IMR-90 (cell line): ENCODE data around the gene GBF1. TPM values are rescaled to one million over a fixed set of nuclear protein-coding genes. Genes with fewer than 3 reads are reported as not detected.
A peak's percentile ranks its signal among the peaks of the same experiment; 100 is the strongest.

Source experiments
- ATAC-seq: fragments of 200-7000 bp; cut with Tn5 transposase; 2 replicates; pipeline ENCODE4 v1.9.1; 2020; ENCODE audit warnings: low read depth, mild to moderate bottlenecking, moderate library complexity
- BruUV-seq: library from RNA; stranded (reverse); fragments of 400-500 nt; replicated peaks from 2 replicates; lab custom pipeline; 2021; lab: Mats Ljungman, UMichigan
- CTCF ChIA-PET: fragments of 300-600 bp; formaldehyde crosslinking; extraction: SDS; loops from one replicate; lab custom pipeline; 2021; ENCODE audit warnings: antibody characterized with exemption; lab: Yijun Ruan, JAX
- POLR2A ChIA-PET: fragments of 300-600 bp; sonication (Branson Sonifier 250); formaldehyde crosslinking; loops from one replicate; lab custom pipeline; 2022; ENCODE audit warnings: antibody characterized with exemption; ENCODE audit not compliant: unreplicated experiment; lab: Charles Lee
- DNase-seq: peaks from one replicate; pipeline ENCODE4 v3.0.0; 2013
- H2AFZ ChIP-seq: replicated peaks from 2 replicates; pipeline ENCODE3; 2013; ENCODE audit warnings: low read length, mild to moderate bottlenecking; ENCODE audit not compliant: poor library complexity
- H2AK5ac ChIP-seq: 2 replicates; pipeline ENCODE4 v1.6.1; 2013; ENCODE audit warnings: low read depth, low read length, inconsistent platforms
- H2AK9ac ChIP-seq: replicated peaks from 2 replicates; pipeline ENCODE3; 2013; ENCODE audit warnings: mild to moderate bottlenecking, low read depth, low read length, moderate library complexity; ENCODE audit not compliant: poor library complexity
- H2BK120ac ChIP-seq: 2 replicates; pipeline ENCODE4 v1.6.1; 2013; ENCODE audit warnings: low read depth, low read length, inconsistent platforms
- H2BK15ac ChIP-seq: 3 replicates; pipeline ENCODE4 v1.6.1; 2013; ENCODE audit warnings: low read depth, low read length, inconsistent platforms
- H2BK20ac ChIP-seq: 2 replicates; pipeline ENCODE4 v1.6.1; 2013; ENCODE audit warnings: low read depth, mild to moderate bottlenecking, inconsistent platforms, low read length, moderate library complexity
- H2BK5ac ChIP-seq: 2 replicates; pipeline ENCODE4 v1.6.1; 2013; ENCODE audit warnings: mild to moderate bottlenecking, low read depth, low read length, inconsistent platforms; ENCODE audit not compliant: poor library complexity, severe bottlenecking
- H3K14ac ChIP-seq: replicated peaks from 2 replicates; pipeline ENCODE4 v1.6.1; 2013; ENCODE audit warnings: low read depth, low read length, inconsistent platforms
- H3K18ac ChIP-seq: 2 replicates; pipeline ENCODE4 v1.6.1; 2013; ENCODE audit warnings: low read depth, low read length, control low read depth
- H3K23ac ChIP-seq: 2 replicates; pipeline ENCODE4 v1.6.1; 2013; ENCODE audit warnings: low read depth, low read length, inconsistent platforms
- H3K27ac ChIP-seq: 2 replicates; pipeline ENCODE4 v1.5.1; 2013; ENCODE audit warnings: mild to moderate bottlenecking, control low read depth, low read length; ENCODE audit not compliant: insufficient read depth
- H3K27me3 ChIP-seq: 2 replicates; pipeline ENCODE4 v1.6.1; 2013; ENCODE audit warnings: low read length; ENCODE audit not compliant: control insufficient read depth, insufficient read depth
- H3K36me3 ChIP-seq: 2 replicates; pipeline ENCODE4 v1.6.1; 2013; ENCODE audit warnings: low read length, mixed read lengths; ENCODE audit not compliant: control insufficient read depth, insufficient read depth
- H3K4ac ChIP-seq: 2 replicates; pipeline ENCODE4 v1.6.1; 2013; ENCODE audit warnings: low read depth, low read length, inconsistent platforms
- H3K4me1 ChIP-seq: 2 replicates; pipeline ENCODE4 v1.6.1; 2013; ENCODE audit warnings: low read length, mixed read lengths; ENCODE audit not compliant: control insufficient read depth, insufficient read depth
- H3K4me2 ChIP-seq: 2 replicates; pipeline ENCODE4 v1.6.1; 2013; ENCODE audit warnings: low read depth, mild to moderate bottlenecking, control low read depth, low read length, moderate library complexity
- H3K4me3 ChIP-seq: 2 replicates; pipeline ENCODE4 v1.5.1; 2013; ENCODE audit warnings: low read depth, mild to moderate bottlenecking, control low read depth, low read length, moderate library complexity; ENCODE audit not compliant: insufficient read depth
- H3K56ac ChIP-seq: 2 replicates; pipeline ENCODE4 v1.6.1; 2013; ENCODE audit warnings: low read length, inconsistent platforms; ENCODE audit not compliant: insufficient read depth; ENCODE audit errors: extremely low read depth
- H3K79me1 ChIP-seq, 2 experiments: 2 replicates each; pipeline ENCODE4 v1.6.1; 2013; ENCODE audit warnings: low read length in 2 of 2, inconsistent platforms in 1 of 2, low read depth in 1 of 2
- H3K9ac ChIP-seq: 2 replicates; pipeline ENCODE4 v1.6.1; 2013; ENCODE audit warnings: low read depth, low read length, control low read depth
- H3K9me1 ChIP-seq: 2 replicates; pipeline ENCODE4 v1.6.1; 2013; ENCODE audit warnings: low read length, inconsistent platforms; ENCODE audit not compliant: insufficient read depth
- H3K9me3 ChIP-seq: 2 replicates; pipeline ENCODE4 v1.6.1; 2013; ENCODE audit warnings: low read length; ENCODE audit not compliant: control insufficient read depth, insufficient read depth
- H4K20me1 ChIP-seq: 2 replicates; pipeline ENCODE4 v1.6.1; 2013; ENCODE audit warnings: low read length, inconsistent platforms; ENCODE audit not compliant: insufficient read depth
- H4K5ac ChIP-seq: 2 replicates; pipeline ENCODE4 v1.6.1; 2013; ENCODE audit warnings: mild to moderate bottlenecking, low read depth, low read length, control low read depth
- H4K8ac ChIP-seq, 2 experiments: 2 replicates each; pipeline ENCODE4 v1.6.1; 2013; ENCODE audit warnings: low read depth in 2 of 2, low read length in 2 of 2, control low read depth in 1 of 2, inconsistent platforms in 1 of 2
- H4K91ac ChIP-seq: 2 replicates; pipeline ENCODE4 v1.6.1; 2013; ENCODE audit warnings: low read depth, low read length, inconsistent platforms; ENCODE audit not compliant: insufficient read depth
- CEBPB ChIP-seq: IDR thresholded peaks from 2 replicates; pipeline ENCODE4 v1.6.1; 2012; ENCODE audit warnings: low read depth, low read length, improper control_type of control experiment
- CHD1 ChIP-seq: IDR thresholded peaks from 2 replicates; pipeline ENCODE4 v1.6.1; 2012; ENCODE audit warnings: low read depth, low read length, improper control_type of control experiment
- FOS ChIP-seq: fragments of 150-350 bp; IDR thresholded peaks from 2 replicates; pipeline ENCODE4 v1.6.1; 2016; ENCODE audit warnings: low read depth, low read length
- MAFK ChIP-seq: IDR thresholded peaks from 2 replicates; pipeline ENCODE4 v1.6.1; 2012; ENCODE audit warnings: low read depth, low read length, improper control_type of control experiment
- MAZ ChIP-seq: IDR thresholded peaks from 2 replicates; pipeline ENCODE4 v1.6.1; 2012; ENCODE audit warnings: low read depth, mild to moderate bottlenecking, low read length, improper control_type of control experiment, moderate library complexity, borderline replicate concordance
- MXI1 ChIP-seq: IDR thresholded peaks from 2 replicates; pipeline ENCODE4 v1.6.1; 2012; ENCODE audit warnings: low read depth, mild to moderate bottlenecking, low read length, moderate library complexity, borderline replicate concordance
- NFE2L2 ChIP-seq: fragments of 150-350 bp; IDR thresholded peaks from 2 replicates; pipeline ENCODE4 v1.6.1; 2016; ENCODE audit warnings: low read depth, mild to moderate bottlenecking, low read length
- POLR2A ChIP-seq: IDR thresholded peaks from 2 replicates; pipeline ENCODE4 v1.6.1; 2012; ENCODE audit warnings: mild to moderate bottlenecking, low read depth, low read length
- RAD21 ChIP-seq: IDR thresholded peaks from 2 replicates; pipeline ENCODE4 v1.6.1; 2012; ENCODE audit warnings: low read length, improper control_type of control experiment
- RCOR1 ChIP-seq: IDR thresholded peaks from 2 replicates; pipeline ENCODE4 v1.6.1; 2012; ENCODE audit warnings: mild to moderate bottlenecking, low read length, improper control_type of control experiment; ENCODE audit not compliant: insufficient replicate concordance
- RFX5 ChIP-seq: IDR thresholded peaks from 2 replicates; pipeline ENCODE4 v1.8.0; 2012; ENCODE audit warnings: low read depth, mild to moderate bottlenecking, low read length, moderate library complexity
- SMC3 ChIP-seq: fragments of 150-350 bp; IDR thresholded peaks from 2 replicates; pipeline ENCODE4 v1.6.1; 2016; ENCODE audit warnings: low read depth, mild to moderate bottlenecking, antibody characterized with exemption, low read length, moderate library complexity
- WGBS, 2 experiments: methylation state at CpG; one replicate each; pipeline versions ENCODE4 v1.1.5 to v1.1.7; 2013; ENCODE audit warnings: missing lambda C conversion rate in 2 of 2; ENCODE audit not compliant: insufficient read length in 1 of 2; ENCODE audit errors: extremely low coverage in 2 of 2; 5-methylcytosine and 5-hydroxymethylcytosine counted together
- dilution Hi-C: fragments of 300-500 bp; cut with HindIII; formaldehyde crosslinking; loops from one replicate; pipeline ENCODE4 v1.14.3; 2018; ENCODE audit warnings: low sequenced_read_pairs; ENCODE audit not compliant: unreplicated experiment
- in situ Hi-C: fragments of 300-500 bp; cut with MboI; formaldehyde crosslinking; loops from 3 replicates; pipeline ENCODE4 v1.14.3; 2019; ENCODE audit warnings: low sequenced_read_pairs, inconsistent platforms, mixed read lengths
- intact Hi-C: fragments of 100-400 bp; cut with micrococcal nuclease; formaldehyde crosslinking; loops from 2 replicates; pipeline ENCODE4 v1.10.0; 2022
- polyA plus RNA-seq, 3 experiments: library from polyadenylated mRNA; depleted of rRNA; stranded (reverse); fragments of >200 nt; gene quantifications; 2 replicates each; pipeline ENCODE4 v1.2.3, GENCODE V29; 2012; ENCODE audit warnings: low replicate concordance in 1 of 3
- total RNA-seq: library from RNA; depleted of rRNA; stranded (reverse); fragments of >200 nt; gene quantifications from 2 replicates; pipeline ENCODE4 v1.2.3, GENCODE V29; 2012
- TF ChIP-seq, protein P1 (sequence below): fragments of 150-350 bp; IDR thresholded peaks from 2 replicates; pipeline ENCODE4 v1.6.1; 2016; ENCODE audit warnings: low read depth, mild to moderate bottlenecking, low read length, moderate library complexity, borderline replicate concordance
- TF ChIP-seq, protein P2 (sequence below): fragments of 150-350 bp; IDR thresholded peaks from 2 replicates; pipeline ENCODE4 v1.6.1; 2017; ENCODE audit warnings: mild to moderate bottlenecking, antibody characterized with exemption, low read length, low read depth

Gene GBF1
- total and polyA plus RNA-seq, 2 of the 4 experiments (the other 2 are of a cell fraction): 38.7 to 40.1 TPM

DNA sequence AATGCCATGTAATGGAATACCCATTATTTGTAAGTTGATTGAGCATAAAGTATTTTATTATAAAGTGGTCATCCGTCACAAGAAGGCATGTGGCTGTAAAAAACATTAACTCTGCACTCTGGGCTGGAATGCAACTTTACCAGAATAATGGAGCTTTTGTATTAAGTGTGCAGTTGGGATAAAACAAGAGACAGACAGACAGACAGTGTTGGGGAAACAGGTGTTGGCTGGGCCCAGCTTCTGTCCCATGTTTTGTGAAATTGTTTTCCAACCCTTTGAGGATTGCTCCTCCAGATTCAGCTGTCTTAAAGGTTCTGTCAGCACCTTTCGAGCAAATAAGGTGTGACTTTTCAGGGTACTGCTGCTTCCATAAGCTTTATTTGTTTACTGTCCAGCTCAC lies 82.3 kb downstream of the GBF1 start:
- no peak overlapping the region for H3K4ac ChIP-seq
- ATAC-seq (no peak), DNase-seq (no peak)
- H3K9me3 ChIP-seq: no peaks in the 10 kb centered on the region
- H3K27me3 ChIP-seq: no peaks in the 10 kb centered on the region
- WGBS, 2 experiments: 100% methylated on average over 1 of the region's 2 CpGs; no CpG with 5 or more reads in 1 of the 2 experiments
- H3K9me1 ChIP-seq: peaks cover 25% of the 10 kb centered on the region
- no peak overlapping the region for H2AK9ac ChIP-seq
- H3K4me3 ChIP-seq: no peak overlapping the region
- in situ Hi-C loops: no loop called here
- no peak for TF ChIP-seq RFX5
- no peak for TF ChIP-seq FOS
- no peak for TF ChIP-seq CEBPB
- TF ChIP-seq, protein P1, sequence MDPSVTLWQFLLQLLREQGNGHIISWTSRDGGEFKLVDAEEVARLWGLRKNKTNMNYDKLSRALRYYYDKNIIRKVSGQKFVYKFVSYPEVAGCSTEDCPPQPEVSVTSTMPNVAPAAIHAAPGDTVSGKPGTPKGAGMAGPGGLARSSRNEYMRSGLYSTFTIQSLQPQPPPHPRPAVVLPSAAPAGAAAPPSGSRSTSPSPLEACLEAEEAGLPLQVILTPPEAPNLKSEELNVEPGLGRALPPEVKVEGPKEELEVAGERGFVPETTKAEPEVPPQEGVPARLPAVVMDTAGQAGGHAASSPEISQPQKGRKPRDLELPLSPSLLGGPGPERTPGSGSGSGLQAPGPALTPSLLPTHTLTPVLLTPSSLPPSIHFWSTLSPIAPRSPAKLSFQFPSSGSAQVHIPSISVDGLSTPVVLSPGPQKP: no peak
- no peak for TF ChIP-seq SMC3
- no peak for TF ChIP-seq MXI1
- no peak for TF ChIP-seq NFE2L2
- TF ChIP-seq, protein P2, sequence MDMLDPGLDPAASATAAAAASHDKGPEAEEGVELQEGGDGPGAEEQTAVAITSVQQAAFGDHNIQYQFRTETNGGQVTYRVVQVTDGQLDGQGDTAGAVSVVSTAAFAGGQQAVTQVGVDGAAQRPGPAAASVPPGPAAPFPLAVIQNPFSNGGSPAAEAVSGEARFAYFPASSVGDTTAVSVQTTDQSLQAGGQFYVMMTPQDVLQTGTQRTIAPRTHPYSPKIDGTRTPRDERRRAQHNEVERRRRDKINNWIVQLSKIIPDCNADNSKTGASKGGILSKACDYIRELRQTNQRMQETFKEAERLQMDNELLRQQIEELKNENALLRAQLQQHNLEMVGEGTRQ: no peak
- TF ChIP-seq CHD1: no peak
- TF ChIP-seq RAD21: no peak
- no peak for TF ChIP-seq POLR2A
- TF ChIP-seq RCOR1: no peak
- no peak for TF ChIP-seq MAZ
- no peak for TF ChIP-seq MAFK
- no peak overlapping the region for H4K8ac ChIP-seq
- BruUV-seq: no TSS peak
- peaks cover 2% of the 10 kb centered on the region for H3K36me3 ChIP-seq
- no peak overlapping the region for H2BK5ac ChIP-seq
- dilution Hi-C loops: no loop called here
- no peak overlapping the region for H4K91ac ChIP-seq
- H3K23ac ChIP-seq: peak overlapping the region; percentile 42; the same call in 1 of the 2 replicates
- peaks cover 62% of the 10 kb centered on the region for H4K20me1 ChIP-seq
- H2BK120ac ChIP-seq: no peak overlapping the region
- H3K4me1 ChIP-seq: peaks cover 14% of the 10 kb centered on the region
- intact Hi-C loops: no loop called here
- H3K4me2 ChIP-seq: no peak overlapping the region
- H3K9ac ChIP-seq: no peak overlapping the region
- H4K5ac ChIP-seq: no peak overlapping the region
- H3K79me1 ChIP-seq: peaks cover 52 to 84% of the 10 kb centered on the region in 2 experiments
- no peak overlapping the region for H3K27ac ChIP-seq
- no peak overlapping the region for H3K14ac ChIP-seq
- POLR2A ChIA-PET: no interaction called here
- CTCF ChIA-PET: interaction anchor here (1.1 kb wide), 1 partner anchor 19 kb away, joined by 3 read pairs; no protein-coding TSS in a partner anchor
- no peak overlapping the region for H2BK15ac ChIP-seq
- H2BK20ac ChIP-seq: no peak overlapping the region
- no peak overlapping the region for H2AFZ ChIP-seq
- H3K56ac ChIP-seq: no peak overlapping the region
- H2AK5ac ChIP-seq: no peak overlapping the region
- no peak overlapping the region for H3K18ac ChIP-seq
